Measurements from ENCODE around the gene PIP5K1C.
A peak's percentile ranks its signal among the peaks of the same experiment; 100 is the strongest.
"Not testable (repeated sequence)": the region's sequence is repeated elsewhere in the genome, so short reads cannot be mapped to it uniquely, and the experiment has no call there.

The PIP5K1C gene

DNA sequence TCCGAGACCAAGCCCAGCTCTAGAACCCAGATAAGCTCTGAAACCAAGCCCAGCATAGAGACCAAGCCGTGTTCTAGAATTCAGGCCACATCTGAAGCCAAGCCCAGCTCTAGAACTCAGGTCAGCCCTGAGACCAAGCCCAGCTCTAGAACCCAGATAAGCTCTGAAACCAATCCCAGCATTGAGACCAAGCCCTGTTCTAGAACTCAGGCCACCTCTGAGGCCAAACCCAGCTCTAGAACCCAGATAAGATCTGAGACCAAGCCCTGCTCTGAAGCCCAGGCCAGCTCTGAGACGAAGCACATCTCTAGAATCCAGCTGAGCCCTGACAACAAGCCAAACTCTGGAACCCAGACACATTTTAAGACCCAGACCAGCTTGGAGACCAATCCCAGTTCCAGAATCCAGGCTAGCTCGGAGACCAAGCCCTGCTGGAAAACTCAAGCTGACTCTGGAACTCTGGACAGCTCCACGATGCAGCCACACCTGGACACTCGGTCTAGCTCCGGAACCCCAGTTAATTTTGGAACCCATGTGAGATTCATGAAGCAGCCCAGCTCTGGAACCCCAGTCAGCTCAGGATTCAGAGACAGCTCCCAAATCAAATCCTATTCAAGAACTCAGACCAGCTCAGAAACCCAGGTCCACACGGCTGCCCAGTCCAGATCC lies 109.1 kb downstream of the PIP5K1C start:
- TF ChIP-seq, protein P1, sequence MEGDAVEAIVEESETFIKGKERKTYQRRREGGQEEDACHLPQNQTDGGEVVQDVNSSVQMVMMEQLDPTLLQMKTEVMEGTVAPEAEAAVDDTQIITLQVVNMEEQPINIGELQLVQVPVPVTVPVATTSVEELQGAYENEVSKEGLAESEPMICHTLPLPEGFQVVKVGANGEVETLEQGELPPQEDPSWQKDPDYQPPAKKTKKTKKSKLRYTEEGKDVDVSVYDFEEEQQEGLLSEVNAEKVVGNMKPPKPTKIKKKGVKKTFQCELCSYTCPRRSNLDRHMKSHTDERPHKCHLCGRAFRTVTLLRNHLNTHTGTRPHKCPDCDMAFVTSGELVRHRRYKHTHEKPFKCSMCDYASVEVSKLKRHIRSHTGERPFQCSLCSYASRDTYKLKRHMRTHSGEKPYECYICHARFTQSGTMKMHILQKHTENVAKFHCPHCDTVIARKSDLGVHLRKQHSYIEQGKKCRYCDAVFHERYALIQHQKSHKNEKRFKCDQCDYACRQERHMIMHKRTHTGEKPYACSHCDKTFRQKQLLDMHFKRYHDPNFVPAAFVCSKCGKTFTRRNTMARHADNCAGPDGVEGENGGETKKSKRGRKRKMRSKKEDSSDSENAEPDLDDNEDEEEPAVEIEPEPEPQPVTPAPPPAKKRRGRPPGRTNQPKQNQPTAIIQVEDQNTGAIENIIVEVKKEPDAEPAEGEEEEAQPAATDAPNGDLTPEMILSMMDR (conservative IDR thresholded peaks at IDR 0.05), result no peak

DNA sequence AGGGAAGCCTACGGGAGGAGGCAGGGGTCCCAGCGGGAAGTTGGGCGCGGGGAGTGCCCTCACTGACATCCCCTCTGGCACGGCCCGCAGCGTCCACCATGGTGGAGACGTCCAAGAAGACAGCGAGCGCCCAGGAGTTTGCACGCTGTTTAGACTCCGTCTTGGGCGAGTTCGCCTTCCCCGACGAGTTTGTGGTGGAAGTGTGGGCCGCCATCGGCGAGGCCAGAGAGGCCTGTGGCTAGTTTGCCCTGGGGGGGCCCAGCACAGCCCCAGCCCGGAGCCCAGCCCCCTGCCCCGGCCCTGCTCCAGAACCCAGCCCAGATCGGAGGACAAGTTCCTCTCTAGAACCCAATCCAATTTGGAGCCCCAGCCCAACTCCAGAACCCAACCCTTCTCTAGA lies 110.3 kb downstream of the PIP5K1C start:
- no peak overlapping the region for H3K27ac ChIP-seq
- TF ChIP-seq, protein P1 (conservative IDR thresholded peaks at IDR 0.05), result no peak

More for the DNA sequence above, 109.1 kb downstream of the PIP5K1C start:
- H3K27ac ChIP-seq, result no peak overlapping the region

GRCh38 chr19:3589439-3589838 lies 110.8 kb downstream of the PIP5K1C start:
- TF ChIP-seq, protein P1 (conservative IDR thresholded peaks at IDR 0.05), result no peak
- no peak overlapping the region for H3K27ac ChIP-seq

- no peak overlapping the region for H3K27ac ChIP-seq
- TF ChIP-seq, protein P1 (conservative IDR thresholded peaks at IDR 0.05), result no peak
These were observed 113.4 kb downstream of the PIP5K1C start for GRCh38 chr19:3586707-3587346.

- no peak overlapping the region for H3K27ac ChIP-seq
- TF ChIP-seq, protein P1 (conservative IDR thresholded peaks at IDR 0.05), result peak; percentile 25
These were observed 114.1 kb downstream of the PIP5K1C start for GRCh38 chr19:3586127-3586626.

DNA sequence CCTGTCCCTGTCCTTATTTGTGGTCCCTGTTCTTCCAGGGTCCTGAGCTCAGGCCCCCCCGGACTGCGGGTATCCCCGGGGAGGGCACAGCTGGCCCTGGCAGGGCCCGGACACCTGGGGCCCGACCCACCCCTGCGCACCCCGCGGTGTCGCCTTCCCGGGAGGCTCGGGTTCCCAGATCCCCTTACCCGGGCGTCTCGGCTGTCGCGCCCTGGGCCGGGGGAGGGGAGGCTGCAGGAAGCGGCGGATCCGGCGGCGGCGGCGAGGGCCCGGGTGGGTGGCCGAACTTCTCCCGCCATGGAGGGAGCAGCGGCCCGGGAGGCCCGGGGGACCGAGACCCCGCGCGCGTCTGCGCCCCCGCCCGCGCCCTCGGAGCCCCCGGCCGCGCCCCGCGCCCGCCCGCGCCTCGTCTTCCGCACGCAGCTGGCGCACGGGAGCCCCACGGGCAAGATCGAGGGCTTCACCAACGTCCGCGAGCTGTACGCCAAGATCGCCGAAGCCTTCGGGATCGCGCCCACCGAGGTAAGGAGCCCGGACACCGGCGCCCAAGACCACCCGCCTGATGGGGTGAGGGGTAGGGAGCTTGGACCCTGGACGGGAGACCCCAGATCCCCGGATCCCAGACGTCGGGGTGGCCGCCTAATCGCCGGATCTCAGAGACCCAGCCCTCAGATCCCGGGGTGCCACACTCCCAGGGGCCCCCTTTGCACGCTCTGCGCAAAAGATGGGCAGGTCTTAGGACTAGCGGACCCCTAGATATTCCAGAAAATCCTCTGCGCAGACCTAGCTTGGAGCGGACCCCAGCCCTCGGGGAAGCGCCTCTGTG lies 114.8 kb downstream of the PIP5K1C start, which contains the start of gene GIPC3:
Gene GIPC3, plus strand, starts transcription at position 178 of the 826 bp plus-strand sequence. Its CDS starts 120 bp downstream, at position 298.
- TF ChIP-seq, protein P1 (conservative IDR thresholded peaks at IDR 0.05), result no peak
- no peak within 1 kb of the TSS for H3K27ac ChIP-seq

- H3K27ac ChIP-seq, result not testable (repeated sequence)
These were observed 116.0 kb downstream of the PIP5K1C start for GRCh38 chr19:3584036-3584802.

- H3K27ac ChIP-seq, result not testable (repeated sequence)
These were observed 118.5 kb downstream of the PIP5K1C start for GRCh38 chr19:3581792-3582191.

Measured in VCaP (cell line).